ENCODE measurements around the gene EPC2. TPM values are rescaled to one million over a fixed set of nuclear protein-coding genes. Genes with fewer than 3 reads are reported as not detected.

Gene EPC2
- total RNA-seq, 4 donors from 2014 or later = 13.1 to 21.8 (median 14.6) TPM

DNA sequence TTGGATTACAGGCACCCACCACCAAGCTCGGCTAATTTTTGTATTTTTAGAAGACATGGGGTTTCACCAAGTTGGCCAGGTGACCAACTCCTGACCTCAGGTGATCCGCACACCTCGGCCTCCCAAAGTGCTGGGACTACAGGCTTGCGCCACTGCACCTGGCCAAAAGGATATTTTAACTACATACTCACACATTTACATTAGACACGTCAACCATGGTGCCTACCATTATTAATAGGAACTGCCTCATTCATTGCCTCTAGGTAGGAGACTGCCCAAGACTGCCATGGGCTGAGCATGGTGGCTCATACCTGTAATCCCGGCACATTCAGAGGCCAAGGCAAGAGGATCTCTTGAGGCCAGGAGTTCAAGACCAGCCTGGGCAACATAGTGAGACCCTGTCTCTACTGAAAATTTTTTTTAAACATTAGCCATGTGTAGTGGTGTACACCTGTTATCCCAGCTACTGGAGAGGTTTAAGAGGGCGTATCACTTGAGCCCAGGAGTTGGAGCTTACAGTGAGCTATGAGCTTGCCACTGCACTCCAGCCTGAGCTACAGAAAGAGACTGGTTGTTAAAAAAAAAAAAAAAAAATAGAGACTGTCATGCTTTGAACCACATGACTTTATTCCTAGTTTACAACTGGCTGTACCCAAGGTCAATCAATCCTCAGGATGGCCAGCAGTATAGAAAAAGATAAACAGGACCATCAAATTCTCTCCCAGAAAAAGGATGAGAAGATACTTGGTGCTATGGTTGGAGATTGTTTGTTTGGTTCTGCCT lies 31.1 kb upstream of the EPC2 start:
- Histone ChIP-seq H3K4me3 (no peak overlapping the region), H3K27ac (no peak overlapping the region), H3K9me3 (no peaks in the 10 kb centered on the region), H3K4me1 (peaks cover 12 to 20% of the 10 kb centered on the region in 2 donors), H3K27me3 (no peaks in the 10 kb centered on the region), H3K36me3 (no peaks in the 10 kb centered on the region)
- ATAC-seq (no peak), DNase-seq (no peak)
- intact Hi-C loops (cut with DNase I; ENCODE audit: low total_unique reads) = no loop called here
- in situ Hi-C loops (cut with MboI; ENCODE audit: low sequenced_read_pairs in 4 of 4) = no loop called here
- no peak for TF ChIP-seq POLR2A (IDR thresholded peaks at IDR 0.05)
- TF ChIP-seq, protein P1, sequence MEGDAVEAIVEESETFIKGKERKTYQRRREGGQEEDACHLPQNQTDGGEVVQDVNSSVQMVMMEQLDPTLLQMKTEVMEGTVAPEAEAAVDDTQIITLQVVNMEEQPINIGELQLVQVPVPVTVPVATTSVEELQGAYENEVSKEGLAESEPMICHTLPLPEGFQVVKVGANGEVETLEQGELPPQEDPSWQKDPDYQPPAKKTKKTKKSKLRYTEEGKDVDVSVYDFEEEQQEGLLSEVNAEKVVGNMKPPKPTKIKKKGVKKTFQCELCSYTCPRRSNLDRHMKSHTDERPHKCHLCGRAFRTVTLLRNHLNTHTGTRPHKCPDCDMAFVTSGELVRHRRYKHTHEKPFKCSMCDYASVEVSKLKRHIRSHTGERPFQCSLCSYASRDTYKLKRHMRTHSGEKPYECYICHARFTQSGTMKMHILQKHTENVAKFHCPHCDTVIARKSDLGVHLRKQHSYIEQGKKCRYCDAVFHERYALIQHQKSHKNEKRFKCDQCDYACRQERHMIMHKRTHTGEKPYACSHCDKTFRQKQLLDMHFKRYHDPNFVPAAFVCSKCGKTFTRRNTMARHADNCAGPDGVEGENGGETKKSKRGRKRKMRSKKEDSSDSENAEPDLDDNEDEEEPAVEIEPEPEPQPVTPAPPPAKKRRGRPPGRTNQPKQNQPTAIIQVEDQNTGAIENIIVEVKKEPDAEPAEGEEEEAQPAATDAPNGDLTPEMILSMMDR (IDR thresholded peaks at IDR 0.05 in 4 of 5, conservative IDR thresholded peaks at IDR 0.05 in 1 of 5) = no peak

GRCh38 chr2:148614014-148614321 lies 30.6 kb upstream of the EPC2 start:
- TF ChIP-seq POLR2A (IDR thresholded peaks at IDR 0.05) = no peak
- TF ChIP-seq, protein P1 (IDR thresholded peaks at IDR 0.05 in 4 of 5, conservative IDR thresholded peaks at IDR 0.05 in 1 of 5) = no peak
- ATAC-seq = no peak
- Histone ChIP-seq H3K9me3 (no peaks in the 10 kb centered on the region), H3K36me3 (no peaks in the 10 kb centered on the region), H3K4me3 (no peak overlapping the region), H3K27ac (no peak overlapping the region), H3K4me1 (peaks cover 12 to 20% of the 10 kb centered on the region in 2 donors), H3K27me3 (no peaks in the 10 kb centered on the region)
- in situ Hi-C loops (cut with MboI; ENCODE audit: low sequenced_read_pairs in 4 of 4) (no loop called here), intact Hi-C loops (cut with DNase I; ENCODE audit: low total_unique reads) (no loop called here)
- no peak for DNase-seq

DNA sequence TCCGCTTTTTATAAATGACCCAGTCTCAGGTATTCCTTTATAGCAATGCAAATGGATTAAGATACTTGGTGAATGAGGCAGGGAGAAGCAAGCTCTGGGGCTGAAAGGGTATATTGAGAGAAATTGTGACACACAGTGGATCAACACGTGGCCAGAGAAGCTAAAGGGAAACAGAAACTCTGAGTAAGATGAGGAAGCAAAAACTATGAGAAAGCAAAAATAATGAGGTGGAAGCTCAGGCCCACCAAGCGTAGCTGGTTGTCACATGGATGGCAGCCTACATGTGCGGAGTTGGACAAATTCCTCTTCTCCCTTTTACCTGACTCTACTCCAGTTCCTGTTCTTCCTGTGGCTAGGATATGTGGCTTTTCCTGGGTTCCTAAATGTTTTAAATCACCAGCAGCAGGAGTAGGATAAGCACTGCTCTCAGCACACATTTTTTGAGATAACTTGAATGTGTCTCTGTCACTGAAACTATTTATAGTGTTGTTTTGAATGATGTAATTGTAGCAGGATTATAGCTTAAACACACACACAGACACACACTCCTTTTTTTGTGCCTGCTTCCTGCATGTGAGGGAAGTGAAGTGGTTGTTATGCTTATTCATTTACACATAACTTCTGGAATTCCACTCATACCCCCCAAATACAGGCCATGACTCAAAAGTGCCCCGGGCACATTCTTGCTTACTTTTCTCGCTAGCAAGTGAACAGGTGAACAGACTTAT lies 30.1 kb upstream of the EPC2 start:
- H3K27ac ChIP-seq = no peak overlapping the region
- peaks cover 12 to 20% of the 10 kb centered on the region in 2 donors for H3K4me1 ChIP-seq
- H3K4me3 ChIP-seq = no peak overlapping the region
- no peaks in the 10 kb centered on the region for H3K27me3 ChIP-seq
- DNase-seq (no peak), ATAC-seq (no peak)
- intact Hi-C loops (cut with DNase I; ENCODE audit: low total_unique reads) = no loop called here
- in situ Hi-C loops (cut with MboI; ENCODE audit: low sequenced_read_pairs in 4 of 4) = no loop called here
- TF ChIP-seq POLR2A (IDR thresholded peaks at IDR 0.05) = no peak
- TF ChIP-seq, protein P1 (IDR thresholded peaks at IDR 0.05 in 4 of 5, conservative IDR thresholded peaks at IDR 0.05 in 1 of 5) = no peak
- no peaks in the 10 kb centered on the region for H3K9me3 ChIP-seq
- no peaks in the 10 kb centered on the region for H3K36me3 ChIP-seq

DNA sequence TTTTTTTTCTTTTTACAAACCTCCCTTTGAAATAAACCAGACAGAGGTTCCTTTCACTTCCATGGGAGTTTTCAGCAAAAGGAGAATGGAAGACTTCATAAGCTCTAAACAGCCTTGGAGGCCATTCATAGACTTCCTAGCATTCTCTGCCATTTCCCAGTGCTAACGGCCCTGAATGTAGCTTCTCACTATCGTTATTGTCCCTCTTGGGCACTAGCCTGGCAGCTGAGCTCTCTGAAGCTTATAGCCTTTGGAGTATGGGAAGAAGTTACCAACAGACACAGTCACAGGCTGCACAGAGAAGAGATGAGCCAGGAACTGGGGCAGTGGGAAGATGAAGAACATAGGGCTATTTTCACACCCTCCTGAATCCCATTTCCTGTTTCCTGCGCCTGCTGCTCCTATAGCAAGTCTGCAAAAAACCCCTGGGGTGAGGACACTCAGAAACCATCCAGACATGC lies 29.1 kb upstream of the EPC2 start:
- Histone ChIP-seq H3K9me3 (no peaks in the 10 kb centered on the region), H3K4me1 (peaks cover 12 to 20% of the 10 kb centered on the region in 2 donors), H3K27me3 (no peaks in the 10 kb centered on the region), H3K4me3 (no peak overlapping the region), H3K27ac (no peak overlapping the region), H3K36me3 (no peaks in the 10 kb centered on the region)
- intact Hi-C loops (cut with DNase I; ENCODE audit: low total_unique reads) = no loop called here
- TF ChIP-seq, protein P1 (IDR thresholded peaks at IDR 0.05 in 4 of 5, conservative IDR thresholded peaks at IDR 0.05 in 1 of 5) = no peak
- TF ChIP-seq POLR2A (IDR thresholded peaks at IDR 0.05) = no peak
- DNase-seq = no peak
- in situ Hi-C loops (cut with MboI; ENCODE audit: low sequenced_read_pairs in 4 of 4) = no loop called here
- no peak for ATAC-seq
